LNCaP clone FGC (cell line): ENCODE results near the gene PSMD8.

Experiments used
- DNase-seq: peaks from one replicate; pipeline ENCODE4 v3.0.0-alpha.2; 2011; ENCODE audit warnings: low read depth
- H3K4me3 ChIP-seq: 2 replicates; pipeline ENCODE4 v1.5.1; 2011; ENCODE audit warnings: mild to moderate bottlenecking, low read depth, low read length, control low read depth
- CTCF ChIP-seq: IDR thresholded peaks from 2 replicates; pipeline ENCODE4 v1.5.1; 2012; ENCODE audit warnings: mild to moderate bottlenecking; ENCODE audit not compliant: control insufficient read depth, insufficient read depth; ENCODE audit errors: extremely low read depth

The PSMD8 gene

GRCh38 chr19:38373907-38374331 is 452 bp upstream of the PSMD8 start:
- DNase-seq, result no peak
- peak overlapping the region; percentile 99 for H3K4me3 ChIP-seq
- no peak for TF ChIP-seq CTCF

- peak overlapping the region; percentile 99 for H3K4me3 ChIP-seq
- no peak for TF ChIP-seq CTCF
- DNase-seq, result no peak
Measured at GRCh38 chr19:38375098-38375493, 725 bp downstream of the PSMD8 start.

- DNase-seq, result peak; percentile 69
- no peak for TF ChIP-seq CTCF
- H3K4me3 ChIP-seq, result peak overlapping the region; percentile 99
Measured at GRCh38 chr19:38375748-38376147, 1.4 kb downstream of the PSMD8 start.

GRCh38 chr19:38376576-38376975 is 2.2 kb downstream of the PSMD8 start:
- peak overlapping the region; percentile 99 for H3K4me3 ChIP-seq
- no peak for DNase-seq
- TF ChIP-seq CTCF, result no peak

- DNase-seq, result no peak
- no peak for TF ChIP-seq CTCF
- H3K4me3 ChIP-seq, result no peak overlapping the region
Measured at GRCh38 chr19:38377052-38377451, 2.7 kb downstream of the PSMD8 start.

GRCh38 chr19:38378866-38379265 is 4.5 kb downstream of the PSMD8 start:
- no peak for TF ChIP-seq CTCF

GRCh38 chr19:38381138-38381537 is 6.8 kb downstream of the PSMD8 start:
- H3K4me3 ChIP-seq, result no peak overlapping the region
- no peak for TF ChIP-seq CTCF
- DNase-seq, result no peak

More at GRCh38 chr19:38378866-38379265, 4.5 kb downstream of the PSMD8 start:
- no peak for DNase-seq
- no peak overlapping the region for H3K4me3 ChIP-seq
